ENCODE measurements around the gene NPY.

- TF ChIP-seq CTCF (IDR thresholded peaks at IDR 0.05) (no peak), POLR2A (IDR thresholded peaks at IDR 0.05) (no peak)
These were observed 7.3 kb downstream of the NPY start for GRCh38 chr7:24291271-24291670.
